HepG2 (cell line): ENCODE measurements around the gene TNFRSF6B. TPM values are rescaled to one million over a fixed set of nuclear protein-coding genes. Genes with fewer than 3 reads are reported as not detected.

Source experiments
- HNRNPK ChIP-seq: fragments of 200-400 bp; formaldehyde crosslinking; IDR thresholded peaks from 2 replicates; pipeline ENCODE4 v1.6.1; 2018; ENCODE audit warnings: low read length, low read depth, moderate library complexity, mild to moderate bottlenecking; ENCODE audit not compliant: poor library complexity, severe bottlenecking
- IKZF1 ChIP-seq: fragments of 450-650 bp; IDR thresholded peaks from 2 replicates; pipeline ENCODE4 v1.7.1; 2016
- SIX1 ChIP-seq: sonication (generic); formaldehyde crosslinking; IDR thresholded peaks from 2 replicates; pipeline ENCODE4 v1.4.0; 2020; ENCODE audit warnings: missing genetic modification reagents, borderline replicate concordance
- SOX5 ChIP-seq: IDR thresholded peaks from 2 replicates; pipeline ENCODE4 v1.6.1; 2016; ENCODE audit warnings: borderline replicate concordance
- ZBTB4 ChIP-seq: sonication (generic); formaldehyde crosslinking; IDR thresholded peaks from 2 replicates; pipeline ENCODE4 v1.4.0; 2020; ENCODE audit warnings: missing genetic modification reagents, mild to moderate bottlenecking, borderline replicate concordance
- ZNF143 ChIP-seq: sonication (generic); formaldehyde crosslinking; IDR thresholded peaks from 2 replicates; pipeline ENCODE4 v1.4.0; 2020; ENCODE audit warnings: missing genetic modification reagents
- ZNF652 ChIP-seq: IDR thresholded peaks from 2 replicates; pipeline ENCODE4 v1.6.1; 2016; ENCODE audit warnings: low read depth, borderline replicate concordance
- polyA plus RNA-seq, 8 experiments: library from polyadenylated mRNA; depleted of rRNA in 3 of 8; stranded (reverse) in 7 of 8; unstranded in 1 of 8; fragments of >200 nt; fragmentation: Illumina TruSeq in 4 of 8; extraction: Trizol in 4 of 8; gene quantifications; 2 replicates each; pipeline versions ENCODE4 v1.2.1 to v1.2.3, GENCODE V29; 2011 to 2016; ENCODE audit warnings: low read depth in 4 of 8, missing spikeins in 1 of 8, mixed read lengths in 1 of 8; ENCODE audit not compliant: insufficient read depth in 1 of 8
- total RNA-seq, 5 experiments: library from RNA; depleted of rRNA; stranded (reverse); fragments of >200 nt; fragmentation: Illumina TruSeq; extraction: Trizol; gene quantifications; 2 replicates each; pipeline ENCODE4 v1.2.3, GENCODE V29; 2016; ENCODE audit warnings: low read depth in 1 of 5
- TF ChIP-seq, protein P1 (sequence below): sonication (generic); formaldehyde crosslinking; IDR thresholded peaks from 2 replicates; pipeline ENCODE4 v1.5.0; 2020; ENCODE audit warnings: mild to moderate bottlenecking, missing genetic modification reagents
- TF ChIP-seq, protein P2 (sequence below): IDR thresholded peaks from 2 replicates; pipeline ENCODE4 v1.6.1; 2016; ENCODE audit warnings: mild to moderate bottlenecking, missing biosample characterization, missing genetic modification reagents
- TF ChIP-seq, protein P3 (sequence below): sonication (generic); formaldehyde crosslinking; IDR thresholded peaks from 2 replicates; pipeline ENCODE4 v1.4.0; 2020; ENCODE audit warnings: missing genetic modification reagents
- TF ChIP-seq, protein P4 (sequence below): IDR thresholded peaks from 2 replicates; pipeline ENCODE4 v1.6.1; 2016; ENCODE audit warnings: missing genetic modification reagents, missing compliant biosample characterization
- TF ChIP-seq, protein P5 (sequence below): sonication (generic); formaldehyde crosslinking; IDR thresholded peaks from 2 replicates; pipeline ENCODE4 v1.9.0; 2021; ENCODE audit warnings: missing genetic modification reagents, borderline replicate concordance

The TNFRSF6B gene
- total and polyA plus RNA-seq, 2 of the 13 experiments (the other 11 are each of a cell fraction or from before 2014, with no cell fraction given), result 0.24 TPM; not detected in 1

- TF ChIP-seq ZBTB4 (no peak), IKZF1 (no peak), ZNF143 (CRISPR knock-in tag) (no peak), SOX5 (no peak), HNRNPK (no peak), ZNF652 (CRISPR knock-in tag) (no peak), SIX1 (no peak)
- TF ChIP-seq, protein P1, sequence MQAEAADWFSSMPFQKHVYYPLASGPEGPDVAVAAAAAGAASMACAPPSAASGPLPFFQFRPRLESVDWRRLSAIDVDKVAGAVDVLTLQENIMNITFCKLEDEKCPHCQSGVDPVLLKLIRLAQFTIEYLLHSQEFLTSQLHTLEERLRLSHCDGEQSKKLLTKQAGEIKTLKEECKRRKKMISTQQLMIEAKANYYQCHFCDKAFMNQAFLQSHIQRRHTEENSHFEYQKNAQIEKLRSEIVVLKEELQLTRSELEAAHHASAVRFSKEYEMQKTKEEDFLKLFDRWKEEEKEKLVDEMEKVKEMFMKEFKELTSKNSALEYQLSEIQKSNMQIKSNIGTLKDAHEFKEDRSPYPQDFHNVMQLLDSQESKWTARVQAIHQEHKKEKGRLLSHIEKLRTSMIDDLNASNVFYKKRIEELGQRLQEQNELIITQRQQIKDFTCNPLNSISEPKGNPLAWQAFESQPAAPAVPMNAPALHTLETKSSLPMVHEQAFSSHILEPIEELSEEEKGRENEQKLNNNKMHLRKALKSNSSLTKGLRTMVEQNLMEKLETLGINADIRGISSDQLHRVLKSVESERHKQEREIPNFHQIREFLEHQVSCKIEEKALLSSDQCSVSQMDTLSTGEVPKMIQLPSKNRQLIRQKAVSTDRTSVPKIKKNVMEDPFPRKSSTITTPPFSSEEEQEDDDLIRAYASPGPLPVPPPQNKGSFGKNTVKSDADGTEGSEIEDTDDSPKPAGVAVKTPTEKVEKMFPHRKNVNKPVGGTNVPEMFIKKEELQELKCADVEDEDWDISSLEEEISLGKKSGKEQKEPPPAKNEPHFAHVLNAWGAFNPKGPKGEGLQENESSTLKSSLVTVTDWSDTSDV (CRISPR knock-in tag), result no peak
- TF ChIP-seq, protein P2, sequence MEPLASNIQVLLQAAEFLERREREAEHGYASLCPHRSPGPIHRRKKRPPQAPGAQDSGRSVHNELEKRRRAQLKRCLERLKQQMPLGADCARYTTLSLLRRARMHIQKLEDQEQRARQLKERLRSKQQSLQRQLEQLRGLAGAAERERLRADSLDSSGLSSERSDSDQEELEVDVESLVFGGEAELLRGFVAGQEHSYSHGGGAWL (CRISPR knock-in tag), result no peak
- TF ChIP-seq, protein P3, sequence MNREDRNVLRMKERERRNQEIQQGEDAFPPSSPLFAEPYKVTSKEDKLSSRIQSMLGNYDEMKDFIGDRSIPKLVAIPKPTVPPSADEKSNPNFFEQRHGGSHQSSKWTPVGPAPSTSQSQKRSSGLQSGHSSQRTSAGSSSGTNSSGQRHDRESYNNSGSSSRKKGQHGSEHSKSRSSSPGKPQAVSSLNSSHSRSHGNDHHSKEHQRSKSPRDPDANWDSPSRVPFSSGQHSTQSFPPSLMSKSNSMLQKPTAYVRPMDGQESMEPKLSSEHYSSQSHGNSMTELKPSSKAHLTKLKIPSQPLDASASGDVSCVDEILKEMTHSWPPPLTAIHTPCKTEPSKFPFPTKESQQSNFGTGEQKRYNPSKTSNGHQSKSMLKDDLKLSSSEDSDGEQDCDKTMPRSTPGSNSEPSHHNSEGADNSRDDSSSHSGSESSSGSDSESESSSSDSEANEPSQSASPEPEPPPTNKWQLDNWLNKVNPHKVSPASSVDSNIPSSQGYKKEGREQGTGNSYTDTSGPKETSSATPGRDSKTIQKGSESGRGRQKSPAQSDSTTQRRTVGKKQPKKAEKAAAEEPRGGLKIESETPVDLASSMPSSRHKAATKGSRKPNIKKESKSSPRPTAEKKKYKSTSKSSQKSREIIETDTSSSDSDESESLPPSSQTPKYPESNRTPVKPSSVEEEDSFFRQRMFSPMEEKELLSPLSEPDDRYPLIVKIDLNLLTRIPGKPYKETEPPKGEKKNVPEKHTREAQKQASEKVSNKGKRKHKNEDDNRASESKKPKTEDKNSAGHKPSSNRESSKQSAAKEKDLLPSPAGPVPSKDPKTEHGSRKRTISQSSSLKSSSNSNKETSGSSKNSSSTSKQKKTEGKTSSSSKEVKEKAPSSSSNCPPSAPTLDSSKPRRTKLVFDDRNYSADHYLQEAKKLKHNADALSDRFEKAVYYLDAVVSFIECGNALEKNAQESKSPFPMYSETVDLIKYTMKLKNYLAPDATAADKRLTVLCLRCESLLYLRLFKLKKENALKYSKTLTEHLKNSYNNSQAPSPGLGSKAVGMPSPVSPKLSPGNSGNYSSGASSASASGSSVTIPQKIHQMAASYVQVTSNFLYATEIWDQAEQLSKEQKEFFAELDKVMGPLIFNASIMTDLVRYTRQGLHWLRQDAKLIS, result no peak
- TF ChIP-seq, protein P4, sequence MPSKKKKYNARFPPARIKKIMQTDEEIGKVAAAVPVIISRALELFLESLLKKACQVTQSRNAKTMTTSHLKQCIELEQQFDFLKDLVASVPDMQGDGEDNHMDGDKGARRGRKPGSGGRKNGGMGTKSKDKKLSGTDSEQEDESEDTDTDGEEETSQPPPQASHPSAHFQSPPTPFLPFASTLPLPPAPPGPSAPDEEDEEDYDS, result no peak
- TF ChIP-seq, protein P5, sequence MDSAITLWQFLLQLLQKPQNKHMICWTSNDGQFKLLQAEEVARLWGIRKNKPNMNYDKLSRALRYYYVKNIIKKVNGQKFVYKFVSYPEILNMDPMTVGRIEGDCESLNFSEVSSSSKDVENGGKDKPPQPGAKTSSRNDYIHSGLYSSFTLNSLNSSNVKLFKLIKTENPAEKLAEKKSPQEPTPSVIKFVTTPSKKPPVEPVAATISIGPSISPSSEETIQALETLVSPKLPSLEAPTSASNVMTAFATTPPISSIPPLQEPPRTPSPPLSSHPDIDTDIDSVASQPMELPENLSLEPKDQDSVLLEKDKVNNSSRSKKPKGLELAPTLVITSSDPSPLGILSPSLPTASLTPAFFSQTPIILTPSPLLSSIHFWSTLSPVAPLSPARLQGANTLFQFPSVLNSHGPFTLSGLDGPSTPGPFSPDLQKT (CRISPR knock-in tag), result no peak
These were observed 36.7 kb downstream of the TNFRSF6B start (continued) for GRCh38 chr20:63733117-63733516.
